ENCODE data around the gene ZNF280B. TPM values are rescaled to one million over a fixed set of nuclear protein-coding genes. Genes with fewer than 3 reads are reported as not detected.

ZNF280B gene
- polyA plus RNA-seq, 1 of the 3 experiments (the other 2 are of a cell fraction) = 0.82 TPM

DNA sequence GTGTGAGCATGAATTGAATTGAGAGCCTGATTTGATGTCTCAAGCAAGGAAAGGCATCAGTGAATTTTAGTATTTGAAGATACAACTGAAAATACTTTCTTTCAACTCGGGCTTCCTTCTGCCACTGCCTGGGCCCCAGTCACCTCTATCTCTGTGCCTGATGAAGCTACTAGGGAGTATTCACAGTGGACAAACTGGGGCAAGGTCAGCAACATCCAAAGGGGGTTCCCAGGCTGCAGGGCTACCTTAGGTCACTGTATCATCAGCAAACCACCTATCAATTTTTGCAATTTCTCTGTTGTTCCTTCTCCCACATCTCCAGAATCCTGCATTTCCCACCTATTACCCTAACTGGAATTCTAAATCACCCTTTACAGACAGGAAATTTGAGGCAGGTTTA lies 40.4 kb upstream of the ZNF280B start:
- WGBS (ENCODE audit: low lambda C conversion rate) = no CpG with 5 or more reads among the region's 1 CpG
- Histone ChIP-seq H4K20me1 (ENCODE audit: insufficient read depth) (peaks cover 70% of the 10 kb centered on the region), H3K9ac (no peak overlapping the region), H3K4me2 (no peak overlapping the region), H3K4me3 (ENCODE audit: low read depth in 2 of 2, low read length in 1 of 2) (no peak overlapping the region), H3K9me3 (no peaks in the 10 kb centered on the region), H3F3A (replicated peaks; ENCODE audit: insufficient read depth) (peaks cover 29% of the 10 kb centered on the region), H3K9me2 (no peaks in the 10 kb centered on the region), H3K27ac (ENCODE audit: low read depth in 2 of 2, low read length in 1 of 2) (no peak overlapping the region), H3K79me2 (ENCODE audit: insufficient read depth) (peaks cover 36% of the 10 kb centered on the region), H3K27me3 (ENCODE audit: insufficient read depth) (no peaks in the 10 kb centered on the region), H2AFZ (ENCODE audit: low read depth) (no peak overlapping the region), H3K36me3 (replicated peaks in 1 of 2; ENCODE audit: control insufficient read depth in 1 of 2, insufficient read depth in 2 of 2, low read length in 1 of 2) (peaks cover 63 to 74% of the 10 kb centered on the region in 2 experiments), H3K4me1 (ENCODE audit: control insufficient read depth in 1 of 2, insufficient read depth in 2 of 2, low read depth in 1 of 2, low read length in 1 of 2) (peaks cover 0 to 26% of the 10 kb centered on the region in 2 experiments; a peak in 2 of 4 replicates)
- DNase-seq = no peak
- ChIA-PET POLR2A (no interaction called here), CTCF (interaction anchor here (1.0 kb wide), 1 partner anchor 40 kb away, joined by 3 read pairs; no protein-coding TSS in a partner anchor)
- TF ChIP-seq RAD21 (IDR thresholded peaks at IDR 0.05; ENCODE audit: low read length) (no peak), ZBTB33 (IDR thresholded peaks at IDR 0.05; ENCODE audit: borderline replicate concordance, low read depth) (no peak), MXI1 (IDR thresholded peaks at IDR 0.05; ENCODE audit: low read depth, low read length) (no peak), RXRA (IDR thresholded peaks at IDR 0.05; ENCODE audit: borderline replicate concordance, low read depth) (no peak), NFIC (IDR thresholded peaks at IDR 0.05; ENCODE audit: borderline replicate concordance) (no peak)
- TF ChIP-seq, protein P1, sequence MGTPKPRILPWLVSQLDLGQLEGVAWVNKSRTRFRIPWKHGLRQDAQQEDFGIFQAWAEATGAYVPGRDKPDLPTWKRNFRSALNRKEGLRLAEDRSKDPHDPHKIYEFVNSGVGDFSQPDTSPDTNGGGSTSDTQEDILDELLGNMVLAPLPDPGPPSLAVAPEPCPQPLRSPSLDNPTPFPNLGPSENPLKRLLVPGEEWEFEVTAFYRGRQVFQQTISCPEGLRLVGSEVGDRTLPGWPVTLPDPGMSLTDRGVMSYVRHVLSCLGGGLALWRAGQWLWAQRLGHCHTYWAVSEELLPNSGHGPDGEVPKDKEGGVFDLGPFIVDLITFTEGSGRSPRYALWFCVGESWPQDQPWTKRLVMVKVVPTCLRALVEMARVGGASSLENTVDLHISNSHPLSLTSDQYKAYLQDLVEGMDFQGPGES (IDR thresholded peaks at IDR 0.05; ENCODE audit: low read depth, low read length) = no peak
- TF ChIP-seq, protein P2, sequence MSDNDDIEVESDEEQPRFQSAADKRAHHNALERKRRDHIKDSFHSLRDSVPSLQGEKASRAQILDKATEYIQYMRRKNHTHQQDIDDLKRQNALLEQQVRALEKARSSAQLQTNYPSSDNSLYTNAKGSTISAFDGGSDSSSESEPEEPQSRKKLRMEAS (IDR thresholded peaks at IDR 0.05; ENCODE audit: low read depth) = no peak

GRCh38 chr22:22548317-22548716 lies 39.8 kb upstream of the ZNF280B start:
- Histone ChIP-seq H3K4me1 (ENCODE audit: control insufficient read depth in 1 of 2, insufficient read depth in 2 of 2, low read depth in 1 of 2, low read length in 1 of 2) (peaks cover 0 to 20% of the 10 kb centered on the region in 2 experiments; a peak in 2 of 4 replicates), H3K4me3 (ENCODE audit: low read depth in 2 of 2, low read length in 1 of 2) (no peak overlapping the region), H3K4me2 (no peak overlapping the region), H4K20me1 (ENCODE audit: insufficient read depth) (peaks cover 64% of the 10 kb centered on the region), H3F3A (replicated peaks; ENCODE audit: insufficient read depth) (peaks cover 29% of the 10 kb centered on the region), H3K79me2 (ENCODE audit: insufficient read depth) (peaks cover 31% of the 10 kb centered on the region), H3K27me3 (ENCODE audit: insufficient read depth) (no peaks in the 10 kb centered on the region), H3K9me2 (no peaks in the 10 kb centered on the region), H3K36me3 (replicated peaks in 1 of 2; ENCODE audit: control insufficient read depth in 1 of 2, insufficient read depth in 2 of 2, low read length in 1 of 2) (peaks cover 57 to 68% of the 10 kb centered on the region in 2 experiments), H2AFZ (ENCODE audit: low read depth) (no peak overlapping the region), H3K9me3 (no peaks in the 10 kb centered on the region), H3K9ac (no peak overlapping the region), H3K27ac (ENCODE audit: low read depth in 2 of 2, low read length in 1 of 2) (no peak overlapping the region)
- POLR2A ChIA-PET = no interaction called here
- TF ChIP-seq, protein P3, sequence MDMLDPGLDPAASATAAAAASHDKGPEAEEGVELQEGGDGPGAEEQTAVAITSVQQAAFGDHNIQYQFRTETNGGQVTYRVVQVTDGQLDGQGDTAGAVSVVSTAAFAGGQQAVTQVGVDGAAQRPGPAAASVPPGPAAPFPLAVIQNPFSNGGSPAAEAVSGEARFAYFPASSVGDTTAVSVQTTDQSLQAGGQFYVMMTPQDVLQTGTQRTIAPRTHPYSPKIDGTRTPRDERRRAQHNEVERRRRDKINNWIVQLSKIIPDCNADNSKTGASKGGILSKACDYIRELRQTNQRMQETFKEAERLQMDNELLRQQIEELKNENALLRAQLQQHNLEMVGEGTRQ (IDR thresholded peaks at IDR 0.05; ENCODE audit: borderline replicate concordance, low read depth, low read length) = no peak
- no peak for TF ChIP-seq ELF1 (IDR thresholded peaks at IDR 0.05)
- TF ChIP-seq REST (IDR thresholded peaks at IDR 0.05; ENCODE audit: low read depth, low read length) = no peak
- TF ChIP-seq MXI1 (IDR thresholded peaks at IDR 0.05; ENCODE audit: low read depth, low read length) = no peak
- TF ChIP-seq TAF1 (IDR thresholded peaks at IDR 0.05; ENCODE audit: borderline replicate concordance, low read depth, low read length) = no peak
- TF ChIP-seq RXRA (IDR thresholded peaks at IDR 0.05; ENCODE audit: borderline replicate concordance, low read depth) = no peak
- CTCF ChIA-PET = interaction anchor here (1.0 kb wide), 1 partner anchor 39 kb away, joined by 3 read pairs; no protein-coding TSS in a partner anchor
- 85% methylated on average over 8 of the region's 9 CpGs for WGBS (ENCODE audit: low lambda C conversion rate)
- DNase-seq = no peak

Data from SK-N-SH (cell line).